CD4-positive, CD25-positive, alpha-beta regulatory T cell (primary cell): Measurements from ENCODE around the gene PRSS12. TPM values are rescaled to one million over a fixed set of nuclear protein-coding genes. Genes with fewer than 3 reads are reported as not detected.
"Not testable (repeated sequence)": the region's sequence is repeated elsewhere in the genome, so short reads cannot be mapped to it uniquely, and the experiment has no call there.

Experiments used
- ATAC-seq, 2 donors: fragments of 150-1000 bp; cut with Tn5 transposase; one replicate each; pipeline ENCODE4 v1.10.0; 2021; ENCODE audit warnings: low read depth in 2 of 2, moderate number of reproducible peaks in 2 of 2, moderate library complexity in 1 of 2
- DNase-seq, 3 donors: peaks; one replicate each; pipeline versions ENCODE4 v3.0.0 to v3.0.0-alpha.2; 2012 to 2022; ENCODE audit warnings: mixed read lengths in 1 of 3
- H3K27ac ChIP-seq: one replicate; pipeline ENCODE4 v1.7.0; 2013; ENCODE audit warnings: mild to moderate bottlenecking, low read length; ENCODE audit not compliant: insufficient read depth, poor library complexity, severe bottlenecking
- H3K27me3 ChIP-seq: one replicate; pipeline ENCODE4 v1.7.0; 2013; ENCODE audit warnings: low read length; ENCODE audit not compliant: control insufficient read depth, insufficient read depth
- H3K36me3 ChIP-seq: one replicate; pipeline ENCODE4 v1.7.0; 2013; ENCODE audit warnings: mild to moderate bottlenecking, low read length, moderate library complexity; ENCODE audit not compliant: control insufficient read depth, insufficient read depth
- H3K4me1 ChIP-seq: 2 replicates; pipeline ENCODE4 v1.7.0; 2013; ENCODE audit warnings: mild to moderate bottlenecking, low read length; ENCODE audit not compliant: insufficient read depth, control insufficient read depth, poor library complexity, severe bottlenecking
- H3K4me3 ChIP-seq: one replicate; pipeline ENCODE4 v1.7.0; 2013; ENCODE audit warnings: low read depth, mild to moderate bottlenecking, low read length, moderate library complexity
- H3K9me3 ChIP-seq, 2 experiments: 1 replicate in 1 of 2; 2 replicates in 1 of 2; pipeline ENCODE4 v1.7.0; 2013; ENCODE audit warnings: low read length in 2 of 2, mild to moderate bottlenecking in 1 of 2, moderate library complexity in 1 of 2; ENCODE audit not compliant: control insufficient read depth in 2 of 2
- H3K27ac Mint-ChIP-seq, 3 donors: one replicate each; pipeline ENCODE4 v1.8.0; 2020 to 2022; ENCODE audit warnings: mild to moderate bottlenecking in 3 of 3, mixed read lengths in 3 of 3, moderate library complexity in 2 of 3
- H3K27me3 Mint-ChIP-seq: one replicate; pipeline ENCODE4 v1.8.0; 2022; ENCODE audit warnings: mild to moderate bottlenecking, mixed read lengths
- H3K36me3 Mint-ChIP-seq: one replicate; pipeline ENCODE4 v1.8.0; 2020; ENCODE audit warnings: mixed read lengths
- H3K4me1 Mint-ChIP-seq, 4 donors: one replicate each; pipeline ENCODE4 v1.8.0; 2020 to 2022; ENCODE audit warnings: mixed read lengths in 4 of 4, mild to moderate bottlenecking in 1 of 4
- H3K4me3 Mint-ChIP-seq, 4 donors: one replicate each; pipeline ENCODE4 v1.8.0; 2020 to 2022; ENCODE audit warnings: mild to moderate bottlenecking in 4 of 4, mixed read lengths in 4 of 4, moderate library complexity in 3 of 4
- H3K9me3 Mint-ChIP-seq, 7 donors: one replicate each; pipeline ENCODE4 v1.8.0; 2020 to 2022; ENCODE audit warnings: mixed read lengths in 7 of 7, mild to moderate bottlenecking in 3 of 7, moderate library complexity in 2 of 7
- polyA plus RNA-seq, 4 donors: library from polyadenylated mRNA; unstranded; fragments of 300-500 nt; fragmentation: Illumina TruSeq; gene quantifications; one replicate each; pipeline ENCODE4 v1.2.3, GENCODE V29; 2021
- total RNA-seq: library from RNA; stranded (reverse); gene quantifications from one replicate; pipeline ENCODE4 v1.2.3, GENCODE V29; 2022

PRSS12 gene
- total and polyA plus RNA-seq, 5 donors from 2014 or later, result 0.05 TPM; not detected in 4

GRCh38 chr4:118395057-118395644 is 42.3 kb upstream of the PRSS12 start:
- DNase-seq (no peak), ATAC-seq (no peak)
- no peaks in the 10 kb centered on the region for H3K36me3 ChIP-seq
- Mint-ChIP-seq H3K9me3 (peaks cover 0 to 7% (median 0%) of the 10 kb centered on the region in 7 donors), H3K4me1 (no peaks in the 10 kb centered on the region), H3K27ac (no peak overlapping the region), H3K36me3 (no peaks in the 10 kb centered on the region), H3K27me3 (peaks cover 4% of the 10 kb centered on the region), H3K4me3 (no peak overlapping the region)
- H3K4me1 ChIP-seq, result no peaks in the 10 kb centered on the region
- no peaks in the 10 kb centered on the region for H3K27me3 ChIP-seq
- H3K27ac ChIP-seq, result no peak overlapping the region
- no peaks in the 10 kb centered on the region for H3K9me3 ChIP-seq
- H3K4me3 ChIP-seq, result no peak overlapping the region

DNA sequence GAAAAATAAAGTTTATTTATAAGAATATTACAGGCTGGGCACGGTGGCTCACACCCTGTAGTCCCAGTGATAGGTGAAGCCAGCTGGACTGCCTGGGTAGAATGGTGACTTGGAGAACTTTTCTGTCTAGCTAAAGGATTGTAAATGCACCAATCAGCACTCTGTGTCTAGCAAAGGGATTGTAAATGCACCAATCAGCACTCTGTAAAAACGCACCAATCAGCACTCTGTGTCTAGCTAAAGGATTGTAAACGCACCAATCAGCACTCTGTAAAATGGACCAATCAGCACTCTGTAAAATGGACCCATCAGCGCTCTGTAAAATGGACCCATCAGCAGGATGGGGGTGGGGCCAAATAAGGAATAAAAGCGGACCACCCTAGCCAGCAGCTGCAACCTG is 39.7 kb upstream of the PRSS12 start:
- not testable (repeated sequence) for H3K4me3 ChIP-seq, H3K9me3 Mint-ChIP-seq, H3K4me1 Mint-ChIP-seq, H3K27me3 Mint-ChIP-seq, H3K4me1 ChIP-seq, H3K27ac Mint-ChIP-seq, ATAC-seq, H3K36me3 Mint-ChIP-seq, H3K4me3 Mint-ChIP-seq, DNase-seq, H3K9me3 ChIP-seq, H3K36me3 ChIP-seq, H3K27me3 ChIP-seq, H3K27ac ChIP-seq

GRCh38 chr4:118390121-118390520 is 37.3 kb upstream of the PRSS12 start:
- H3K4me1 Mint-ChIP-seq, result no peaks in the 10 kb centered on the region
- no peak overlapping the region for H3K27ac Mint-ChIP-seq
- peaks cover 2 to 16% (median 4%) of the 10 kb centered on the region in 7 donors for H3K9me3 Mint-ChIP-seq
- H3K27me3 ChIP-seq, result no peaks in the 10 kb centered on the region
- no peak overlapping the region for H3K4me3 ChIP-seq
- H3K9me3 ChIP-seq, result peaks cover 0 to 2% of the 10 kb centered on the region in 2 experiments
- no peaks in the 10 kb centered on the region for H3K27me3 Mint-ChIP-seq
- ATAC-seq (no peak), DNase-seq (no peak)
- no peaks in the 10 kb centered on the region for H3K36me3 ChIP-seq
- no peak overlapping the region for H3K27ac ChIP-seq
- no peak overlapping the region for H3K4me3 Mint-ChIP-seq
- H3K4me1 ChIP-seq, result no peaks in the 10 kb centered on the region
- H3K36me3 Mint-ChIP-seq, result no peaks in the 10 kb centered on the region

DNA sequence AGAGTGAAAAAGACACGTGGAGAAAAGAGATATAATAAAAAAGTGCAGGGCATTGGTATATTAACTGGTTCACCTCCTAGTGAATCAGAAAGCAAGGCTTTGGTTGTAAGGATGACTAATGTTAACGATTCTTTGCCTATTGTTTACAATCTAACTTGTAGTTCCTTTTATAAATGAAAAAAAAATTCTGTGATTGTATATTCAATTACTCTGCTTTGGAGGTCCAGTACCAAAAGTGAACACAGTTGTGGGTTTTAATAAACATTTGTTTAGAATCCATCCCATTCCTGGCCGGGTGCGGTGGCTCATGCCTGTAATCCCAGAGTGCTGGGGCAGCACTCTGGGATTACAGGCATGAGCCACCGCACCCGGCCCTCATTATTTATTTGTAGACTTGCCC is 36.9 kb upstream of the PRSS12 start:
- H3K36me3 ChIP-seq, result no peaks in the 10 kb centered on the region
- no peak overlapping the region for H3K4me3 ChIP-seq
- H3K27me3 ChIP-seq, result no peaks in the 10 kb centered on the region
- peaks cover 0 to 2% of the 10 kb centered on the region in 2 experiments for H3K9me3 ChIP-seq
- DNase-seq, result no peak
- no peaks in the 10 kb centered on the region for H3K27me3 Mint-ChIP-seq
- H3K4me1 Mint-ChIP-seq, result no peaks in the 10 kb centered on the region
- no peaks in the 10 kb centered on the region for H3K36me3 Mint-ChIP-seq
- no peak for ATAC-seq
- H3K9me3 Mint-ChIP-seq, result peaks cover 2 to 16% (median 4%) of the 10 kb centered on the region in 7 donors
- H3K27ac Mint-ChIP-seq, result no peak overlapping the region
- no peaks in the 10 kb centered on the region for H3K4me1 ChIP-seq
- no peak overlapping the region for H3K27ac ChIP-seq
- no peak overlapping the region for H3K4me3 Mint-ChIP-seq

DNA sequence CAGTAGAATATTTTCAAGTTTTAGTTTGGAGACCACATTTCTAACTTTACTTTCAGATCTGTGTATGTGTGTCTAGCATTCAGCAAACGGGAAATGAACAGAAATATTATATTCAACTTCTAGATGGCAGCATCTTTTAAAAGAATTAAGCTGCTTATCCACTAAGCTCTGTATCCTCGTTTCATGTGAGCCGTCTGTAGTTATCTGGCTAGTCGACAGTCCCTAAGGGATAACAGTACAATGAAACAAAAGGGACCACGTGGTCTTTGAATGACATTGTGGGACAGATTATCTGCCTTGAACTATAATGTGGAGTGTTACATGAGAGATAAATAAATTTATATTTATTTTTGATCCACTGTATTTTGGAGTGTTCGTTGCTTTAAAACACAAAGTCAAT is 35.8 kb upstream of the PRSS12 start:
- Mint-ChIP-seq H3K27ac (no peak overlapping the region), H3K27me3 (no peaks in the 10 kb centered on the region), H3K4me1 (no peaks in the 10 kb centered on the region), H3K36me3 (no peaks in the 10 kb centered on the region), H3K9me3 (peaks cover 2 to 16% (median 4%) of the 10 kb centered on the region in 7 donors), H3K4me3 (no peak overlapping the region)
- DNase-seq (no peak), ATAC-seq (no peak)
- Histone ChIP-seq H3K36me3 (no peaks in the 10 kb centered on the region), H3K9me3 (peaks cover 0 to 2% of the 10 kb centered on the region in 2 experiments), H3K4me3 (no peak overlapping the region), H3K4me1 (no peaks in the 10 kb centered on the region), H3K27ac (no peak overlapping the region), H3K27me3 (no peaks in the 10 kb centered on the region)

DNA sequence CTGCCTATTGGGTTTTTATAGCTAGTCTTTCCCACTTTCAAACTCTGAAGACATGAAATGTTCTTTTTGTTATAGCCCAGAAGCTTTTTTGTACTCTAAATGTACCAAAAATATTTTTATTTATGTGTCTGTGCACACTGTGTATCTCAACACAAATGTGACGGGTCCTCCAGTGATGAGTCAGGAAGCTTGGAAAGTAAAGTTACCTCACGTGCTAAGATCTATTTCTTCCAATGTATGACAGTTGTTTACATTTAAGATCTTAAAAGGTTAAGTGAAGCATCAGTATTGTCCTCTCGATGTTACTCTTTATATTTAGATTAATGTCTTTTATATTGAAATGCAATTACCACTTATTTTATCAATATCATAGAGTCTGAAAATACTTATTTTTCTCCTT is 29.1 kb upstream of the PRSS12 start:
- no peak overlapping the region for H3K27ac Mint-ChIP-seq
- no peaks in the 10 kb centered on the region for H3K4me1 ChIP-seq
- peaks cover 4% of the 10 kb centered on the region for H3K27me3 Mint-ChIP-seq
- DNase-seq, result no peak
- peaks cover 1 to 9% (median 3%) of the 10 kb centered on the region in 7 donors for H3K9me3 Mint-ChIP-seq
- H3K9me3 ChIP-seq, result peaks cover 0 to 2% of the 10 kb centered on the region in 2 experiments
- no peaks in the 10 kb centered on the region for H3K36me3 ChIP-seq
- no peaks in the 10 kb centered on the region for H3K36me3 Mint-ChIP-seq
- no peak overlapping the region for H3K4me3 ChIP-seq
- H3K4me1 Mint-ChIP-seq, result peaks cover 0 to 2% (median 0%) of the 10 kb centered on the region in 4 donors
- H3K27me3 ChIP-seq, result no peaks in the 10 kb centered on the region
- no peak for ATAC-seq
- H3K4me3 Mint-ChIP-seq, result no peak overlapping the region
- no peak overlapping the region for H3K27ac ChIP-seq

DNA sequence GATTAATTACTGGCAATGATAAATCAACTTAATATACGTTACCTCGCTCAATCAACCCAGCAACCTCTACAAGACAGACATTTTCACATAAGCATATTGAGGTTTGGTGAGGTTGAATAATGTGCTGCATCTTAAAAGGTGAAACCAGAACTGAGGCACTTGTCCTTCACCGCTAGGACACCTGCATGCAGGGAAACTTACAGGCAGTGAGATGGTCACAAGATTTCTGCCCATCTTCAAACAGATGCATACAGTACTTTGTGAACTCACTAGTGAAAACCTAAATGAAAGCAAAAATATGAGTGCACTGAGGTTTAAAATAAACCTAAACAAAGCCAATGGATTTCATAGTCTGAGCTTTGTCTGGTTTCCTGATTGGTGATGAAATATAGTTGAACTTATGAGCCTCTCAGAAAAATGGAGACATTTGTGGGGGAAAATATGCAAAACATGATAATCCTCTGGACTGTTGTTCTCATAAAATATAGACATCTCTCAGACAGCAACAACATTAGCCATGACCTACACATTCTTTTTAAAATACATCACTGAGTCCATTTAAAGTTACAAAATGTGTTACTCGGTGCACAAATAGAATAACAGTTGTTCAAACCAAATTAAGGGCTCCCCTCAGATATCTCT is 20.9 kb upstream of the PRSS12 start:
- no peaks in the 10 kb centered on the region for H3K36me3 ChIP-seq
- H3K27me3 ChIP-seq, result no peaks in the 10 kb centered on the region
- peaks cover 0 to 2% (median 0%) of the 10 kb centered on the region in 4 donors for H3K4me1 Mint-ChIP-seq
- peaks cover 0 to 3% (median 0%) of the 10 kb centered on the region in 7 donors for H3K9me3 Mint-ChIP-seq
- DNase-seq, result no peak
- H3K4me3 Mint-ChIP-seq, result no peak overlapping the region
- ATAC-seq, result no peak
- no peaks in the 10 kb centered on the region for H3K4me1 ChIP-seq
- no peaks in the 10 kb centered on the region for H3K36me3 Mint-ChIP-seq
- no peak overlapping the region for H3K27ac ChIP-seq
- H3K27ac Mint-ChIP-seq, result no peak overlapping the region
- H3K9me3 ChIP-seq, result no peaks in the 10 kb centered on the region
- H3K27me3 Mint-ChIP-seq, result peaks cover 4% of the 10 kb centered on the region
- no peak overlapping the region for H3K4me3 ChIP-seq

GRCh38 chr4:118372251-118372650 is 19.4 kb upstream of the PRSS12 start:
- H3K4me3 ChIP-seq, result no peak overlapping the region
- H3K27ac ChIP-seq, result no peak overlapping the region
- H3K36me3 ChIP-seq, result no peaks in the 10 kb centered on the region
- H3K4me3 Mint-ChIP-seq, result no peak overlapping the region
- DNase-seq, result no peak
- peaks cover 0 to 3% (median 0%) of the 10 kb centered on the region in 7 donors for H3K9me3 Mint-ChIP-seq
- peaks cover 4% of the 10 kb centered on the region for H3K27me3 Mint-ChIP-seq
- no peak overlapping the region for H3K27ac Mint-ChIP-seq
- H3K27me3 ChIP-seq, result no peaks in the 10 kb centered on the region
- no peaks in the 10 kb centered on the region for H3K9me3 ChIP-seq
- no peaks in the 10 kb centered on the region for H3K4me1 ChIP-seq
- no peaks in the 10 kb centered on the region for H3K36me3 Mint-ChIP-seq
- ATAC-seq, result no peak
- no peaks in the 10 kb centered on the region for H3K4me1 Mint-ChIP-seq
